Inflammatory macrophage treated with lipopolysaccharide for 1 hour (primary cell): ENCODE data around the gene TMEM184B.
"Not testable (repeated sequence)": the region's sequence is repeated elsewhere in the genome, so short reads cannot be mapped to it uniquely, and the experiment has no call there.

Source experiments
- DNase-seq, 2 donors: peaks; one replicate each; pipeline ENCODE4 v3.0.0-alpha.2; 2020 to 2022

The TMEM184B gene

DNA sequence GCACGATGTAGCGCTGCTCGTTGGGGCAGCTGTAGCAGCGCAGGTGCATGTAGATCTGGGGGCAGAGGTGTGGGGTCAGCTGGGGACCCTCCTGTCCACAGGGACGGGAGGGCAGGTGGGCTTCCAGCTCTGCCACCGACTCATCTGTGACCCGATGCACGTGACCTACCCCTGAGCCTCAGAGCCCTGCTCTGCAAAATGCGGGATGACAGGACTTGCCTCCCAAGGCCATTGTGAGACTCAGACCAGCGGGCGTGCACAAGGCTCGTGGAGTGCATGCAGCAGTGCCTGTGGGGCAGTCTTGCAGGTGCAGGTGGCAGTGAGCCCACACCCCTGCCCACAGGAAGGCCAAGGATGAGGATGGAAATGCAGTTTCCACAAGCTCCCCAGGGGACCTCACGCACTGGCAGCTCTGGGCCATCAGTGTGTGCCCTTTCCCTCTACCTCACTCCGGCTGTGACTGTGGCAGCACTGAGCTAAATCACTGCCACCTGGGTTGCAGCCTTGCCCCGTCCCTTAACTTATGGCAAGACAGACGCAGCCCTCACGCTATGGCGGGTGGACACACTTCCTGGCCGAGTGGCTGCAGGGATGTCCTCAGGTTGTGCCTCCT, 26.7 kb downstream of the TMEM184B start:
- DNase-seq: no peak

DNA sequence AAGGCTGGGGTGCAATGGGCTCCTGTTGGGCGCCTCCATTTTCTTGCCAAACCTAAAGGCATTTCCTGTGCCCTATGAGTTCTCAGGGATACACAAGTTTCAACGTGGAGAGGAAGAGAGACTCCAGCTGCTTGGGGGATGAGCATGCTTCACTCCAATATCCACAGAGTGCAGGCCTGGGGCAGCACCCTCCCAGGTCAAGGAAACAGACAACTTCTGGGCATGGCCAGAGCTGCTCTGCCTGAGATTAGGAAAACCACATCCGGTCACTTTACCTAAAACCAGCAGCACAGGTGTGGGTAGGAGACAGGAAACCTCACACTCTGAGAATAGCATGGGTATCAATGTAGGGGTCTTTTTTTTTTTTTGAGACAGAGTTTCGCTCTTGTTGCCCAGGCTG, 28.7 kb downstream of the TMEM184B start:
- DNase-seq: no peak

- DNase-seq: no peak
Measured at GRCh38 chr22:38243007-38243765, 29.6 kb downstream of the TMEM184B start.

- no peak for DNase-seq
Measured at GRCh38 chr22:38240734-38241252, 32.0 kb downstream of the TMEM184B start.

DNA sequence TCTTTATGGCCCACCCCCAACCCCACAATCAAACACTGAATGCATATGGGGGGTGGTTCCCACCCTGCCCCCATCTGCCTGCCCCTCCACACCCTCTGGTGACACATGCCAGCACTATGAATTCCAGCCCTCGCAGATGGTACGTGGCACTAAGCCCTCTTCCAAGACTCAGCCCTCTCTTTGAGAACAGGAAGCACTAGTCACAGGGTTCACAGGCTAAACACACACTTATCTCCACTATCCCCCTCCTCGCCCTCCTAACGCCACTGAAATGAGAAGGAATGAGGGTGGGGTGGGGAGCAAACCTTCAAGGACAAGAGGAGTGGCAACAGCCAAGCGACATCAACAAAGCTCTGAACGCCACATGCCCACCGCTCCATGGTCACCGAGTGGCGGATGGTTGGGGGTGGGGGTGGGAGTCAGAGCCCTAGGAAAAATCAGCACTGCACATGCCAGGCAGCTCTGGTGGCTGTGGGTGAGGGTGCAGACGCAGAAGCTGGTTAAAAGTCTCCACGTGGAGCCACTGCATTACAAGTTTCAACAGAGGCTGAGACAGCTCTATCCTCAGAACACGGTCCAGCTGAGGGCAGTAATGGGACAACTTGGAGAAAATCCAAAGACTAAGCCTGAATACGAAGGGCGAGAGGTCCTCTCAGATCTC, 33.6 kb downstream of the TMEM184B start:
- no peak for DNase-seq

- no peak for DNase-seq
Measured at GRCh38 chr22:38238519-38239071, 34.2 kb downstream of the TMEM184B start.

DNA sequence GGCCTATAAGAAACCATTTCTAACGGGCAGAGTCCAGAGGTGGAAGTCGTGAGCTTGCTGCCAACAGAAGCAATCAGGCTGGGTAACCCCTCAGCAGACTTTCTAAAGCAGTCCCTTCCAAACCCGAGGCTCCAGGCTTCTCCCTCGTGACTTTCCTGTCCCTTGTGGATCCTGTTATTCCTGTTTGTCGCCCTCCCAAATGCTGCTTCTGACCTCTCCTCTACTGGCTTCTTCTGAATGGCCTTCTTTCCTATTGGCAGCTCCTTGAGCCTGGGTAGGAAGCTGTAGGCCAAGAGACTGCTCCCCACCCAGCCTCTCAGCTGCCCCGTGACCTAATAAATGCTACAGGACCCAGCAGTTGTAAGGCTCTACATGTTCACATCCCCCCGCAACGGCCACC, 36.0 kb downstream of the TMEM184B start:
- DNase-seq: no peak

GRCh38 chr22:38235240-38235850, 37.5 kb downstream of the TMEM184B start:
- DNase-seq: no peak

DNA sequence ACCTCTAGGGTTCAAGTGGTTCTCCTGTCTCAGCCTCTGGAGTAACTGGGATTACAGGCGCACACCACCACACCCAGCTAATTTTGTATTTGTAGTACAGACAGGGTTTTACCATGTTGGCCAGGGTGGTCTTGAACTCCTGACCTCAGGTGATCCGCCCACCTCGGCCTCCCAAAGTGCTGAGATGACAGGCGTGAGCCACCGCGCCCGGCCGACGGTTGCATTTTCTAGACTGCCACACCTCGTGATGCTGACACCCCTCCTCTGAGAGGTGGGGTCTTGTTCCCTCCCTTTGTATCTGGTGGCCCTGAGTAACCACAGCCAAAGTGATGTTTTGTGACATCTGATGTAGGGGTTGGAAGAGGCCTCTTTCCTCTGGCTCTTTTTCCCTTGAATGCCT, 39.0 kb downstream of the TMEM184B start:
- DNase-seq: not testable (repeated sequence)

DNA sequence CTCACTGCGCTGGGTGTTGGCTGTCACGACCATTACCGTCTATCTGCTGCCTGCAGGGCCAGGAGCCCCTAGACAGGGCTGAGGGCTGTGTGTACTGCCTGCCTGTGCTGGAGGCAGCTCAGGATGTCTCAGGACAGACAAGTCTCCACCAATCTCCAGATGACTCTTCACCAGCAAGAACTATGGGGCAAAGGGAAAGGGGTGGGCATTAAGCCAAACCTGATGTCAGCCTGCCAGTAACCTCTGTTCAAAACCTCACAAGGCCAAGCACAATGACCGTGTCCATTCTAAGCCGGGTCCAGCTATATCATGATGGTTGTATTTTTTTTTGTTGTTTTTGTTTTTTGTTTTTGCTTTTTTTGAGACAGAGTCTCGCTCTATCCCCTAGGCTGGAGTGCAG, 39.4 kb downstream of the TMEM184B start:
- no peak for DNase-seq

GRCh38 chr22:38232196-38232595, 40.6 kb downstream of the TMEM184B start:
- no peak for DNase-seq

DNA sequence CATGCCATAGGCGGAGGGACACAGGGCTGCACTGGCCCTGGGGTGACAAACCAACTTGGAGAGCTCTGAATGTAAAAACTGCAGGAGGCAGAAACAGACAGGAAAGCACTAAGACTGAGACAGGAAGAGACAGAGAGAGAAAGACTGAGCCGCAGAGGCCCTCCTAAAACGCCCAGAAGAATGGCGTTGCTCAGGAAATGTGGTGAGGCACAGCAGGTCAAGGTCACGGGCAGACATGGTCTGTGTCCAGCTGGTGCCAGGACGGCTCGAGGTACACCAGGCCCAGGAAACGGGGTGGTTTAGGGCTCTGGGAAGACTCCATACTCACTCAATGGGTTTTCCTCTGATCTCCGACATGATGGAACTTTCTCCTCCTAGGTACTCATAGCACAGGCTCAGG, 41.9 kb downstream of the TMEM184B start:
- no peak for DNase-seq

- DNase-seq: peak; percentile 62 to 71
Measured at GRCh38 chr22:38230108-38230825, 42.5 kb downstream of the TMEM184B start.

- DNase-seq: no peak
Measured at GRCh38 chr22:38228873-38229740, 43.7 kb downstream of the TMEM184B start.

DNA sequence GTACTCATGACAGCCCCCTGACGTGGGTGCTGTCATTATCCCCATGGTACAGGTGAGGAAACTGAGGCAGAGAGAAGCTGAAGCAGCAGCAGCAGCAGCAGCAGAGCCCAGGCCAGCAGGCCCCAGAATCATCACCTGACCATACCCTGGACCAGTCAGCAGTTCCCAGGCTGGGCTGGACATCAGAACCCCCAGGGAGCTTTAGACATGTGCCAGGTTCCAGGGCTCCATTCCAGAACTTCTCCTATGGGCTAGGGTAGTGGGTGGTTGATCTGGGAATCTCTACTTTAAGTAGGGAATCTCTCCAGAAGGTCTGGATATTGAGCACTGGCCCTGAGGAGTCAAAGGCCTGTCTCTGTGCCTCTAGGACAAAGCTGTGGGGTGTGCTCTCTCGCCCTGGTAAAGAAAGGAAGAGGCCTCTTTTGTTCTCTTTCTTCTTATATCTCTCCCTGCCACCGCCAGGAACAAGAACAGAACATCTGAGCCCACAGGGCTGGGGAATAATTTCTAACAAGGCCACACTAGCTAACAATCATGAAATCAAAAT, 44.4 kb downstream of the TMEM184B start:
- no peak for DNase-seq

GRCh38 chr22:38226853-38227649, 45.8 kb downstream of the TMEM184B start:
- no peak for DNase-seq

- no peak for DNase-seq
Measured at GRCh38 chr22:38223289-38223960, 49.4 kb downstream of the TMEM184B start.

DNA sequence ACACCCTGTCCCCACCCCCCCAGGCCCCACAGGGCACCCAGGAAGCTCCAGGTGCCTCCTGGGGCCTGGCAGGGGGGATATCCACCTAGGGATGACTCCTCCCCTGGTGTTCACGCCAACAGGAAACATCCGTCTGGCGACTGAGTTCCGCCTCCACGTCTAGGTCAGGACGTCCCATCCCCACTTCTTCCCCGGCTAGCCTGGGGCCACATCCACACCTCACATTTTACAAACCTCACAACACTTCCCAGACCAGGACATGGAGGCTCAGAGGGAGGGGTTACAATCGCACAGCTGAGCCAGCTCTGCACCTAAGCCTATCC, 50.1 kb downstream of the TMEM184B start:
- DNase-seq: no peak

- DNase-seq: no peak
Measured at GRCh38 chr22:38221908-38222796, 50.7 kb downstream of the TMEM184B start.
